NT2/D1 (cell line): ENCODE data around the gene DAAM1.

Experiments used
- DNase-seq: peaks from one replicate; pipeline ENCODE4 v3.0.0-alpha.2; 2011; ENCODE audit warnings: low read depth, low spot score
- H3K27me3 ChIP-seq: 2 replicates; pipeline ENCODE4 v1.6.0; 2011; ENCODE audit warnings: mild to moderate bottlenecking; ENCODE audit not compliant: insufficient read length, insufficient read depth
- H3K36me3 ChIP-seq: 2 replicates; pipeline ENCODE4 v1.6.1; 2011; ENCODE audit warnings: mild to moderate bottlenecking, low read length, mixed read lengths; ENCODE audit not compliant: insufficient read depth, insufficient read length
- H3K4me1 ChIP-seq: 2 replicates; pipeline ENCODE4 v1.5.1; 2011; ENCODE audit not compliant: insufficient read depth, insufficient read length
- H3K4me3 ChIP-seq: 2 replicates; pipeline ENCODE4 v1.5.1; 2011; ENCODE audit warnings: low read depth; ENCODE audit not compliant: insufficient read length
- H3K9ac ChIP-seq: 2 replicates; pipeline ENCODE4 v1.6.0; 2011; ENCODE audit warnings: low read depth; ENCODE audit not compliant: insufficient read length
- H3K9me3 ChIP-seq: 2 replicates; pipeline ENCODE4 v1.5.1; 2011; ENCODE audit warnings: mild to moderate bottlenecking, low read length; ENCODE audit not compliant: insufficient read depth
- SUZ12 ChIP-seq: IDR thresholded peaks from 2 replicates; pipeline ENCODE4 v1.6.1; 2011; ENCODE audit not compliant: insufficient read length, insufficient read depth; ENCODE audit errors: extremely low read depth
- YY1 ChIP-seq: IDR thresholded peaks from 2 replicates; pipeline ENCODE4 v1.6.1; 2011; ENCODE audit not compliant: insufficient read length, insufficient read depth
- ZNF274 ChIP-seq: IDR thresholded peaks from 2 replicates; pipeline ENCODE4 v1.6.1; 2011; ENCODE audit warnings: mild to moderate bottlenecking, low read depth, low read length

Gene DAAM1

DNA sequence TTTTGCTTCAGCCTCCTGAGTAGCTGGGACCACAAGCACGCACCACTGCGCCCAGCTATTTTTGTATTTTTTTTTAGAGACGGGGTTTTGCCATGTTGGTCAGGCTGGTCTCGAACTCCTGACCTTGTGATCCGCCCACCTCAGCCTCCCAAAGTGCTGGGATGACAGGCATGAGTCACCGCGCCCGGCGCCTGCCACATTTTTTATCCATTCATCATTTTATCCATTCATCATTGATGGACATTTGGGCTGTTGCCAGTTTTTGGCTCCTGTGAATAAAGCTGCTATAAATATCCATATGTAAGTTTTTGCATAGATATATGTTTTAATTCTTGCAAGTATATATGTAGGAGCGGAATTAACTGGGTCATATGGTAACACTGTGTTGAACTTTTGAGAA is 79.5 kb downstream of the DAAM1 start:
- H3K4me1 ChIP-seq = no peaks in the 10 kb centered on the region
- DNase-seq = no peak
- TF ChIP-seq ZNF274 (no peak), SUZ12 (no peak), YY1 (no peak)
- no peaks in the 10 kb centered on the region for H3K27me3 ChIP-seq
- peaks cover 13% of the 10 kb centered on the region for H3K36me3 ChIP-seq
- no peak overlapping the region for H3K4me3 ChIP-seq
- no peak overlapping the region for H3K9ac ChIP-seq
- H3K9me3 ChIP-seq = no peaks in the 10 kb centered on the region

- DNase-seq = no peak
- Histone ChIP-seq H3K4me3 (no peak overlapping the region), H3K9ac (no peak overlapping the region), H3K36me3 (peaks cover 9% of the 10 kb centered on the region), H3K9me3 (no peaks in the 10 kb centered on the region), H3K27me3 (no peaks in the 10 kb centered on the region), H3K4me1 (no peaks in the 10 kb centered on the region)
- no peak for TF ChIP-seq SUZ12
- no peak for TF ChIP-seq YY1
- no peak for TF ChIP-seq ZNF274
Observed at GRCh38 chr14:59268858-59269257, 80.4 kb downstream of the DAAM1 start.

DNA sequence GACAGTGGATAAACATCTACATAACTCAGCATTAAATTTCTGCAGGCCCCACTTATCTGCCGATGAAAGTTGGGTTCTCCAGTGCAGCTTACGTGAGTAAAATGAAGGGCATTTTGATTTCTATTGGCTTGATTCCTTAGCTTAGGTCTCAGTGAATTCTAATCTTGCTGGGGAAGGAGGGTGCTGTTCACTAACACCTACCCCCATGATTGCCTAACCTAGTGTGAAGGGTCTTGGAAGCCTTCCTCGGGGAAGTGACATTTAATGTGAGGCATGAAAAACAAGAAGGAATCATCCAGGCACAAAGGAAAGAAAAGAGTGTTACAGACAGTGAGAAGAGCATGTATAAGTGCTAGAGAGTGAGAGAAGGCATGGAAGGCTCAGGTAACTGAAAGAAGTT is 81.0 kb downstream of the DAAM1 start:
- H3K9me3 ChIP-seq = no peaks in the 10 kb centered on the region
- no peak for DNase-seq
- peaks cover 9% of the 10 kb centered on the region for H3K36me3 ChIP-seq
- TF ChIP-seq YY1 (no peak), SUZ12 (no peak), ZNF274 (no peak)
- no peaks in the 10 kb centered on the region for H3K4me1 ChIP-seq
- no peak overlapping the region for H3K9ac ChIP-seq
- no peaks in the 10 kb centered on the region for H3K27me3 ChIP-seq
- no peak overlapping the region for H3K4me3 ChIP-seq

GRCh38 chr14:59271256-59271655 is 82.8 kb downstream of the DAAM1 start:
- Histone ChIP-seq H3K4me3 (no peak overlapping the region), H3K27me3 (no peaks in the 10 kb centered on the region), H3K4me1 (no peaks in the 10 kb centered on the region), H3K9me3 (no peaks in the 10 kb centered on the region), H3K9ac (no peak overlapping the region), H3K36me3 (peaks cover 3% of the 10 kb centered on the region)
- no peak for DNase-seq
- no peak for TF ChIP-seq YY1
- no peak for TF ChIP-seq ZNF274
- no peak for TF ChIP-seq SUZ12

GRCh38 chr14:59271734-59272133 is 83.3 kb downstream of the DAAM1 start:
- Histone ChIP-seq H3K9me3 (no peaks in the 10 kb centered on the region), H3K4me3 (no peak overlapping the region), H3K9ac (no peak overlapping the region), H3K36me3 (peaks cover under 1% of the 10 kb centered on the region), H3K27me3 (no peaks in the 10 kb centered on the region), H3K4me1 (no peaks in the 10 kb centered on the region)
- TF ChIP-seq SUZ12 (no peak), YY1 (no peak), ZNF274 (no peak)
- DNase-seq = no peak

GRCh38 chr14:59272633-59273032 is 84.2 kb downstream of the DAAM1 start:
- Histone ChIP-seq H3K9ac (no peak overlapping the region), H3K4me3 (no peak overlapping the region), H3K27me3 (no peaks in the 10 kb centered on the region), H3K9me3 (no peaks in the 10 kb centered on the region), H3K4me1 (no peaks in the 10 kb centered on the region), H3K36me3 (no peaks in the 10 kb centered on the region)
- TF ChIP-seq YY1 (no peak), SUZ12 (no peak)
- no peak for DNase-seq

- no peak overlapping the region for H3K9ac ChIP-seq
- no peak for DNase-seq
- no peaks in the 10 kb centered on the region for H3K27me3 ChIP-seq
- H3K4me1 ChIP-seq = no peaks in the 10 kb centered on the region
- no peaks in the 10 kb centered on the region for H3K36me3 ChIP-seq
- H3K9me3 ChIP-seq = no peaks in the 10 kb centered on the region
- no peak for TF ChIP-seq YY1
- TF ChIP-seq ZNF274 = no peak
- no peak for TF ChIP-seq SUZ12
- H3K4me3 ChIP-seq = no peak overlapping the region
Observed at GRCh38 chr14:59273737-59274136, 85.3 kb downstream of the DAAM1 start.

DNA sequence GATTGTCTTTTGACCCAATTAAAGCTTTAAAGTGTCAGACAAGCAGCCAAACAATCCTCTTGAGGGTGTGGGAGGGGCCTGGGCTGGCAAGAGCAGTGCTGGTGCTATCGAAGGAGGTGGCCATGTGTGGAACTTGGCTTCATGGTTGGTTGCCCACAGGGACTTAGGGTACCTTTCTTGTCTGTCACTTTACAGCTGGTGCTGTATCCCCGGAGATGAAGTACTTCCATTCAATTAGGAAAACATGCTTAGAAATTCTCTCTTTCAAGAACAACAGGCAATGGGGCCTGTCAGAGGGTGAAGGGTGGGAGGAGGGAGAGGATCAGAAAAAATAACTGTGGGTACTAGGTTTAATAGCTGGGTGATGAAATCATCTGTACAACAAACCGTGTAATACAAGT is 86.5 kb downstream of the DAAM1 start:
- no peaks in the 10 kb centered on the region for H3K4me1 ChIP-seq
- H3K9ac ChIP-seq = no peak overlapping the region
- H3K4me3 ChIP-seq = no peak overlapping the region
- H3K36me3 ChIP-seq = no peaks in the 10 kb centered on the region
- no peaks in the 10 kb centered on the region for H3K9me3 ChIP-seq
- no peaks in the 10 kb centered on the region for H3K27me3 ChIP-seq
- DNase-seq = no peak
- TF ChIP-seq SUZ12 (no peak), YY1 (no peak), ZNF274 (no peak)
